ENCODE data around the gene INSYN2A.

Gene INSYN2A

DNA sequence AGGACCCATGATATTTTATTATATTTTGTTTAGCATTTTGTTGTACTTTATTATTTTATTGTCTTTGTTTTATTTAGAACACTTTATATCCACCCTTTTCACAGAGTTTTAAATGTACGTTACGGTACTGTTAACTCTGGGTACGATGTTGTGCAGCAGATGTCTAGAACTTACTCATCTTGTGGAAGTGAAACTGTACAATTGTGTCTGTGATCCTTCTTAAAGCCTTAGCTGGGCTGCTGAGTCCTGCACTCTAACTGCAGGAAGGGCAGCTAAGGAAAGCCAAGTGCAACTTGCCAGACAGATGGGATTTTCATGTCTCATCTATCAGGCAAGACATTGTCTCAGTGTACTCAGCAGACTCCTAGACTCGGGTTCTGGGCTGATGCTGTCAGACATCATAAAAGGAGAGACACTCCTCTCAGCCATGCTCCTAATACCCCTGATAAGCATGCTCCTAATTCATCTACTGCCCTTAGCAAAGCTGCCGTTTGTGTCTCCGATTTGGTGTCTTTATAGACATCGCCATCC is 14.6 kb upstream of the INSYN2A start:
- no peak for ATAC-seq
- TF ChIP-seq, protein P1, sequence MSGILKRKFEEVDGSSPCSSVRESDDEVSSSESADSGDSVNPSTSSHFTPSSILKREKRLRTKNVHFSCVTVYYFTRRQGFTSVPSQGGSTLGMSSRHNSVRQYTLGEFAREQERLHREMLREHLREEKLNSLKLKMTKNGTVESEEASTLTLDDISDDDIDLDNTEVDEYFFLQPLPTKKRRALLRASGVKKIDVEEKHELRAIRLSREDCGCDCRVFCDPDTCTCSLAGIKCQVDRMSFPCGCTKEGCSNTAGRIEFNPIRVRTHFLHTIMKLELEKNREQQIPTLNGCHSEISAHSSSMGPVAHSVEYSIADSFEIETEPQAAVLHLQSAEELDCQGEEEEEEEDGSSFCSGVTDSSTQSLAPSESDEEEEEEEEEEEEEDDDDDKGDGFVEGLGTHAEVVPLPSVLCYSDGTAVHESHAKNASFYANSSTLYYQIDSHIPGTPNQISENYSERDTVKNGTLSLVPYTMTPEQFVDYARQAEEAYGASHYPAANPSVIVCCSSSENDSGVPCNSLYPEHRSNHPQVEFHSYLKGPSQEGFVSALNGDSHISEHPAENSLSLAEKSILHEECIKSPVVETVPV (CRISPR knock-in tag; IDR thresholded peaks at IDR 0.05), result no peak
- TF ChIP-seq GLIS3 (CRISPR knock-in tag; IDR thresholded peaks at IDR 0.05) (no peak), SNAI2 (CRISPR knock-in tag; IDR thresholded peaks at IDR 0.05) (no peak), PPARA (CRISPR knock-in tag; IDR thresholded peaks at IDR 0.05; ENCODE audit: borderline replicate concordance) (no peak), ZNF565 (CRISPR knock-in tag; conservative IDR thresholded peaks at IDR 0.05; ENCODE audit: low read depth) (no peak), ZFP30 (CRISPR knock-in tag; IDR thresholded peaks at IDR 0.05) (no peak), ESRRG (CRISPR knock-in tag; IDR thresholded peaks at IDR 0.05) (no peak), RARB (CRISPR knock-in tag; IDR thresholded peaks at IDR 0.05) (no peak), BACH2 (CRISPR knock-in tag; IDR thresholded peaks at IDR 0.05; ENCODE audit: borderline replicate concordance) (no peak), ZNF8 (CRISPR knock-in tag; IDR thresholded peaks at IDR 0.05) (no peak)
- TF ChIP-seq, protein P2, sequence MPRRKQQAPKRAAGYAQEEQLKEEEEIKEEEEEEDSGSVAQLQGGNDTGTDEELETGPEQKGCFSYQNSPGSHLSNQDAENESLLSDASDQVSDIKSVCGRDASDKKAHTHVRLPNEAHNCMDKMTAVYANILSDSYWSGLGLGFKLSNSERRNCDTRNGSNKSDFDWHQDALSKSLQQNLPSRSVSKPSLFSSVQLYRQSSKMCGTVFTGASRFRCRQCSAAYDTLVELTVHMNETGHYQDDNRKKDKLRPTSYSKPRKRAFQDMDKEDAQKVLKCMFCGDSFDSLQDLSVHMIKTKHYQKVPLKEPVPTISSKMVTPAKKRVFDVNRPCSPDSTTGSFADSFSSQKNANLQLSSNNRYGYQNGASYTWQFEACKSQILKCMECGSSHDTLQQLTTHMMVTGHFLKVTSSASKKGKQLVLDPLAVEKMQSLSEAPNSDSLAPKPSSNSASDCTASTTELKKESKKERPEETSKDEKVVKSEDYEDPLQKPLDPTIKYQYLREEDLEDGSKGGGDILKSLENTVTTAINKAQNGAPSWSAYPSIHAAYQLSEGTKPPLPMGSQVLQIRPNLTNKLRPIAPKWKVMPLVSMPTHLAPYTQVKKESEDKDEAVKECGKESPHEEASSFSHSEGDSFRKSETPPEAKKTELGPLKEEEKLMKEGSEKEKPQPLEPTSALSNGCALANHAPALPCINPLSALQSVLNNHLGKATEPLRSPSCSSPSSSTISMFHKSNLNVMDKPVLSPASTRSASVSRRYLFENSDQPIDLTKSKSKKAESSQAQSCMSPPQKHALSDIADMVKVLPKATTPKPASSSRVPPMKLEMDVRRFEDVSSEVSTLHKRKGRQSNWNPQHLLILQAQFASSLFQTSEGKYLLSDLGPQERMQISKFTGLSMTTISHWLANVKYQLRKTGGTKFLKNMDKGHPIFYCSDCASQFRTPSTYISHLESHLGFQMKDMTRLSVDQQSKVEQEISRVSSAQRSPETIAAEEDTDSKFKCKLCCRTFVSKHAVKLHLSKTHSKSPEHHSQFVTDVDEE (CRISPR knock-in tag; IDR thresholded peaks at IDR 0.05), result no peak

DNA sequence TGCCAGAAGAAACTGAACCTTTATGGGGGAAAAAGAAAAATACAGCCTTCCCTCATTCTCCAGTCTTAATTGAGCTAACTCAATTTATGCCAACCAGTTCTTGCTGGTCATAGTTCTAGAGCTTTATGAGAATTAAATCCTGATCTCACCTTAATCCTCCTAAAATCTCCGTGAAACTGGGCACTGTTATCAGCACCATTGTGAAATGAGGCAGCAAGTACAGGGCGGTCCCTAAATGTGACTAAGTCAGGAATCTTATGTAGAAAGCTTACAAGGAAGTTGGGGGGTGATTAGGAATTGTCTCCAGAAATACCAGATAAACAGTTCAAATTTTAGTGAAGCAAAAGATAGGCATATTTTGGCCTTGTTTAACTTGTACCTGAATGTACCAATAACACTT is 10.7 kb upstream of the INSYN2A start:
- TF ChIP-seq ZC3H10 (CRISPR knock-in tag; IDR thresholded peaks at IDR 0.05), result no peak
- TF ChIP-seq, protein P3, sequence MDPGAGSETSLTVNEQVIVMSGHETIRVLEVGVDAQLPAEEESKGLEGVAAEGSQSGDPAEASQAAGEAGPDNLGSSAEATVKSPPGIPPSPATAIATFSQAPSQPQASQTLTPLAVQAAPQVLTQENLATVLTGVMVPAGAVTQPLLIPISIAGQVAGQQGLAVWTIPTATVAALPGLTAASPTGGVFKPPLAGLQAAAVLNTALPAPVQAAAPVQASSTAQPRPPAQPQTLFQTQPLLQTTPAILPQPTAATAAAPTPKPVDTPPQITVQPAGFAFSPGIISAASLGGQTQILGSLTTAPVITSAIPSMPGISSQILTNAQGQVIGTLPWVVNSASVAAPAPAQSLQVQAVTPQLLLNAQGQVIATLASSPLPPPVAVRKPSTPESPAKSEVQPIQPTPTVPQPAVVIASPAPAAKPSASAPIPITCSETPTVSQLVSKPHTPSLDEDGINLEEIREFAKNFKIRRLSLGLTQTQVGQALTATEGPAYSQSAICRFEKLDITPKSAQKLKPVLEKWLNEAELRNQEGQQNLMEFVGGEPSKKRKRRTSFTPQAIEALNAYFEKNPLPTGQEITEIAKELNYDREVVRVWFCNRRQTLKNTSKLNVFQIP (CRISPR knock-in tag; IDR thresholded peaks at IDR 0.05; ENCODE audit: borderline replicate concordance, low read depth), result no peak
- TF ChIP-seq ZFP30 (CRISPR knock-in tag; IDR thresholded peaks at IDR 0.05), result no peak
- no peak for TF ChIP-seq ZFP3 (CRISPR knock-in tag; IDR thresholded peaks at IDR 0.05)
- no peak for TF ChIP-seq PPARA (CRISPR knock-in tag; IDR thresholded peaks at IDR 0.05; ENCODE audit: borderline replicate concordance)
- TF ChIP-seq OSR1 (CRISPR knock-in tag; IDR thresholded peaks at IDR 0.05), result no peak
- no peak for TF ChIP-seq TOX (CRISPR knock-in tag; IDR thresholded peaks at IDR 0.05; ENCODE audit: borderline replicate concordance)
- no peak for TF ChIP-seq SNAI2 (CRISPR knock-in tag; IDR thresholded peaks at IDR 0.05)
- TF ChIP-seq GLIS3 (CRISPR knock-in tag; IDR thresholded peaks at IDR 0.05), result no peak

DNA sequence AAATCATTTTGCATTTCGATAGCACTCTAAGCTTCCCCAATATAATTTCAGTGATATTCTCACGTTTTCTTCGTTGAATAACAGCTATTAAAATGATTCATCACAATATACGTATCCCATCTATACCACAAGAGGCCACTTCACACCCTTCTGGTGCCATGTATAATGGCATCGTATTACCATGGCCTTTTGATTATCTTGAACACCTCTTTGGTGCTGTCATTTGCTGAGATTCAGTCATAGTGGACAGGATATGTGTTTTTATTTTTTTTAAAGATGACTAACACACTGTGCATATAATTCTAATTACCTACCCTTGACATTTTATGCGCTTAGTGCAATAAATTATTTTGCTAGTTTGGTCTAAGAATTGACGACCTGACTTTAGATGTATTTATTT is 6.7 kb upstream of the INSYN2A start:
- no peak for TF ChIP-seq ESRRG (CRISPR knock-in tag; IDR thresholded peaks at IDR 0.05)
- no peak for ATAC-seq

More for the DNA sequence above, 10.7 kb upstream of the INSYN2A start:
- no peak for ATAC-seq

DNA sequence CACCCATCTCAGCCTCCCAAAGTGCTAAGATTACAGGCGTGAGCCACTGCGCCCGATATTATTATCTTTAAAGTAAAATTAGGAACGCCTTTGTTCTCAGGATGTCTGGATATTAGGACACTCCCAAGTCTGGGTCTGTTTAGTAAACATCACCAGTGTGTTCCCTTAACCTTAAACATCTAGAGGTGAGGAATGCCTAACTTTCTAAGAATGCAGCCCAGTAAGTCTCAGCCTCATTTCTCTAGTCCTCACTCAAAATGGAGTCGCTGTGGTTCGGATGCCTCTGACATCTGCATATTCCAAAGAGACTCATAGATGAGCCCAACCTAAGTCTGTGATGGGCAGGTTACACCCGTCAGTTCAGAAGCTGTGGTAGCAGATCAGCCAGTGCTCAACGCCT is 4.3 kb upstream of the INSYN2A start:
- ATAC-seq, result no peak
- TF ChIP-seq ZNF565 (CRISPR knock-in tag; conservative IDR thresholded peaks at IDR 0.05; ENCODE audit: low read depth) (no peak), BACH2 (CRISPR knock-in tag; IDR thresholded peaks at IDR 0.05; ENCODE audit: borderline replicate concordance) (no peak)
- TF ChIP-seq, protein P4, sequence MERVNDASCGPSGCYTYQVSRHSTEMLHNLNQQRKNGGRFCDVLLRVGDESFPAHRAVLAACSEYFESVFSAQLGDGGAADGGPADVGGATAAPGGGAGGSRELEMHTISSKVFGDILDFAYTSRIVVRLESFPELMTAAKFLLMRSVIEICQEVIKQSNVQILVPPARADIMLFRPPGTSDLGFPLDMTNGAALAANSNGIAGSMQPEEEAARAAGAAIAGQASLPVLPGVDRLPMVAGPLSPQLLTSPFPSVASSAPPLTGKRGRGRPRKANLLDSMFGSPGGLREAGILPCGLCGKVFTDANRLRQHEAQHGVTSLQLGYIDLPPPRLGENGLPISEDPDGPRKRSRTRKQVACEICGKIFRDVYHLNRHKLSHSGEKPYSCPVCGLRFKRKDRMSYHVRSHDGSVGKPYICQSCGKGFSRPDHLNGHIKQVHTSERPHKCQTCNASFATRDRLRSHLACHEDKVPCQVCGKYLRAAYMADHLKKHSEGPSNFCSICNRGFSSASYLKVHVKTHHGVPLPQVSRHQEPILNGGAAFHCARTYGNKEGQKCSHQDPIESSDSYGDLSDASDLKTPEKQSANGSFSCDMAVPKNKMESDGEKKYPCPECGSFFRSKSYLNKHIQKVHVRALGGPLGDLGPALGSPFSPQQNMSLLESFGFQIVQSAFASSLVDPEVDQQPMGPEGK (CRISPR knock-in tag; IDR thresholded peaks at IDR 0.05; ENCODE audit: borderline replicate concordance), result no peak

DNA sequence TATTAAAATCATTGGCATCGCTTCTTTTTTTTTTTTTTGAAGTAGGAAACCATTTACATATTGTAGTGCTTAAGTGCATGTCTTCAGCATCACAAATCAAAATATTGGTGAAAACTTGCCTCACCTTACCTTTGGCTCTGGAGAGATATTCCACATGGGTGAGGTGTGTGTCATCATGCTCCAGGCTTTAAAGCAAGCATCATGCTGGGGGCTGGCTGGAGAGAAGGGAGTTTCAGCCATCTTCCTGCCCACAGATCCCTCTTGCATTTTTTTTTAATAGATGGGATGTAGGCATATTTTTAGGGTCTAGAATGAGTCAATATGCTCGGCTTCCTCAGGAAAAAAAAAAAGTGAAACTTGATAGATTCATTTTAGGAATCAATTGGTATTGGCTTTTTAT is 2.3 kb upstream of the INSYN2A start:
- no peak for ATAC-seq

More for the DNA sequence above, 2.3 kb upstream of the INSYN2A start:
- TF ChIP-seq OSR1 (CRISPR knock-in tag; IDR thresholded peaks at IDR 0.05) (no peak), ZNF565 (CRISPR knock-in tag; conservative IDR thresholded peaks at IDR 0.05; ENCODE audit: low read depth) (no peak), ZNF70 (CRISPR knock-in tag; IDR thresholded peaks at IDR 0.05) (no peak), TOX (CRISPR knock-in tag; IDR thresholded peaks at IDR 0.05; ENCODE audit: borderline replicate concordance) (no peak), PPARA (CRISPR knock-in tag; IDR thresholded peaks at IDR 0.05; ENCODE audit: borderline replicate concordance) (no peak), ZNF8 (CRISPR knock-in tag; IDR thresholded peaks at IDR 0.05) (no peak), ISL1 (CRISPR knock-in tag; IDR thresholded peaks at IDR 0.05) (no peak), TCF4 (CRISPR knock-in tag; IDR thresholded peaks at IDR 0.05; ENCODE audit: borderline replicate concordance) (no peak), ZFP30 (CRISPR knock-in tag; IDR thresholded peaks at IDR 0.05) (no peak)
- TF ChIP-seq, protein P3 (CRISPR knock-in tag; IDR thresholded peaks at IDR 0.05; ENCODE audit: borderline replicate concordance, low read depth), result no peak
- TF ChIP-seq, protein P5, sequence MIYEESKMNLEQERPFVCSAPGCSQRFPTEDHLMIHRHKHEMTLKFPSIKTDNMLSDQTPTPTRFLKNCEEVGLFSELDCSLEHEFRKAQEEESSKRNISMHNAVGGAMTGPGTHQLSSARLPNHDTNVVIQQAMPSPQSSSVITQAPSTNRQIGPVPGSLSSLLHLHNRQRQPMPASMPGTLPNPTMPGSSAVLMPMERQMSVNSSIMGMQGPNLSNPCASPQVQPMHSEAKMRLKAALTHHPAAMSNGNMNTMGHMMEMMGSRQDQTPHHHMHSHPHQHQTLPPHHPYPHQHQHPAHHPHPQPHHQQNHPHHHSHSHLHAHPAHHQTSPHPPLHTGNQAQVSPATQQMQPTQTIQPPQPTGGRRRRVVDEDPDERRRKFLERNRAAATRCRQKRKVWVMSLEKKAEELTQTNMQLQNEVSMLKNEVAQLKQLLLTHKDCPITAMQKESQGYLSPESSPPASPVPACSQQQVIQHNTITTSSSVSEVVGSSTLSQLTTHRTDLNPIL (CRISPR knock-in tag; IDR thresholded peaks at IDR 0.05; ENCODE audit: low read depth), result no peak
- TF ChIP-seq, protein P1 (CRISPR knock-in tag; IDR thresholded peaks at IDR 0.05), result no peak
